ENCODE results near the gene KCNQ1.

DNA sequence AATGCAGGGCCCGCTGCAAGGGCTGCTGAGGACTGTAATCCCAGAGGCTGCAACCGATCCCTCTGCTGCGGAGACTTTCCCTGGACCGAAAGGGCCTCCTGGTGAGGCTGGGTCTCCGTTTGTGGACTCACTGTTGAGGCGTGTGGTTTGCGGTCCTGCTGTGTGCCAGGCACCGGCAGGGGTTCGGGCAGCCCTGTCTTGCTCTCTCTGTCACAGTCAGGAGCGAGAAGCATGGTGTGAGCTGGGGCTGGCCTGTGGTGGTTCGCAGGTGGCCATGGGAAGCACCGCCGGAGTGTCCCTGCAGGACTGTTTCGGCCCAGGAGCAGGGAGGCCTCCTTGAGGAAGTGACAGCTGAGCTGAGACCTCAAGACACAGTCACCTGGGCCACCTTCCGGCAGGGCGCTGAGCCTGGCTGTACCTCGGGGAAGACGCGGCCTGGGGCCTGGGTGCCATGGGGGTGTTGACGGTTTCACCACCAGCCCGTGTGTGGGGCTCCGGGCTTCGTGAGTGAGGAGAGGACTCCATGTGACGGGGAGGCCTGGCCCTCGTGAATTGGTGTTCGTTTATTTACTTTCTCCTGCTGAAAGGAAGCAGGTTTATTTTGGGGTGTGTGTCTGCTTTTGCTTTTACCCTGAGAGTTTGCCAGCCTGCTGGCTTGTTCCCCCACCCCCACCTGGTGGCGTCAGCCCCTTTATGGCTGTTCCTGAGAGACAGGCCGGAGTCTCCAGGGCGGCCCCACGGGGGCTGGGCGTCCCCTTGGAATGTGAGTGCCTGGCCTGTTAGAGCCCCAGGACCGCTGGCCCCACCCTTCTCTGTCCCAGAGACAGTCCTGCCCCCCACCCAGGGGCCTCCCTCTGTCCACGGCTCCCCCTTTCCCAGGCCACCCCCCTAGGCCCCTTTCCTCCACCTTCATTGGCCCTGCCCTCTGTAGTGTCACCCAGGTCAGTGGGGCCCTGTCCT is 132.5 kb downstream of the KCNQ1 start:
- TF ChIP-seq, protein P1, sequence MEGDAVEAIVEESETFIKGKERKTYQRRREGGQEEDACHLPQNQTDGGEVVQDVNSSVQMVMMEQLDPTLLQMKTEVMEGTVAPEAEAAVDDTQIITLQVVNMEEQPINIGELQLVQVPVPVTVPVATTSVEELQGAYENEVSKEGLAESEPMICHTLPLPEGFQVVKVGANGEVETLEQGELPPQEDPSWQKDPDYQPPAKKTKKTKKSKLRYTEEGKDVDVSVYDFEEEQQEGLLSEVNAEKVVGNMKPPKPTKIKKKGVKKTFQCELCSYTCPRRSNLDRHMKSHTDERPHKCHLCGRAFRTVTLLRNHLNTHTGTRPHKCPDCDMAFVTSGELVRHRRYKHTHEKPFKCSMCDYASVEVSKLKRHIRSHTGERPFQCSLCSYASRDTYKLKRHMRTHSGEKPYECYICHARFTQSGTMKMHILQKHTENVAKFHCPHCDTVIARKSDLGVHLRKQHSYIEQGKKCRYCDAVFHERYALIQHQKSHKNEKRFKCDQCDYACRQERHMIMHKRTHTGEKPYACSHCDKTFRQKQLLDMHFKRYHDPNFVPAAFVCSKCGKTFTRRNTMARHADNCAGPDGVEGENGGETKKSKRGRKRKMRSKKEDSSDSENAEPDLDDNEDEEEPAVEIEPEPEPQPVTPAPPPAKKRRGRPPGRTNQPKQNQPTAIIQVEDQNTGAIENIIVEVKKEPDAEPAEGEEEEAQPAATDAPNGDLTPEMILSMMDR (IDR thresholded peaks at IDR 0.05), result no peak
- no peak for TF ChIP-seq POLR2A (IDR thresholded peaks at IDR 0.05)

All from adrenal gland (tissue), 5 donors.